Middle frontal gyrus (tissue), 1 donor: ENCODE measurements around the gene MAPKBP1.
"Not testable (repeated sequence)": the region's sequence is repeated elsewhere in the genome, so short reads cannot be mapped to it uniquely, and the experiment has no call there.

ENCODE experiments used
- DNase-seq: peaks from one replicate; pipeline ENCODE4 v3.0.0-alpha.2; 2015; ENCODE audit warnings: low spot score; ENCODE audit errors: extremely low spot score

Gene MAPKBP1

GRCh38 chr15:41774062-41774881, at the start of gene MAPKBP1:
Gene MAPKBP1, plus strand, starts transcription at chr15:41774484. Its CDS starts 792 bp downstream, at chr15:41775276.
- peak; percentile 96 for DNase-seq

GRCh38 chr15:41727143-41727542, 47.1 kb upstream of the MAPKBP1 start:
- no peak for DNase-seq

- DNase-seq: not testable (repeated sequence)
These were observed 46.2 kb upstream of the MAPKBP1 start for GRCh38 chr15:41728061-41728460.

GRCh38 chr15:41730543-41730942, 43.7 kb upstream of the MAPKBP1 start:
- no peak for DNase-seq

GRCh38 chr15:41732483-41732882, 41.8 kb upstream of the MAPKBP1 start:
- no peak for DNase-seq

GRCh38 chr15:41734079-41734478, 40.2 kb upstream of the MAPKBP1 start:
- no peak for DNase-seq

GRCh38 chr15:41735046-41735445, 39.2 kb upstream of the MAPKBP1 start:
- DNase-seq: no peak

- not testable (repeated sequence) for DNase-seq
These were observed 38.8 kb upstream of the MAPKBP1 start for GRCh38 chr15:41735492-41735891.

GRCh38 chr15:41746802-41747201, 27.5 kb upstream of the MAPKBP1 start:
- no peak for DNase-seq

- no peak for DNase-seq
These were observed 18.1 kb upstream of the MAPKBP1 start for GRCh38 chr15:41756198-41756597.

- DNase-seq: peak; percentile 37
These were observed 1.5 kb upstream of the MAPKBP1 start for GRCh38 chr15:41772720-41773331.

- no peak for DNase-seq
These were observed 954 bp upstream of the MAPKBP1 start for GRCh38 chr15:41773332-41773728.

- DNase-seq: no peak
These were observed 589 bp upstream of the MAPKBP1 start for GRCh38 chr15:41773729-41774061.

- no peak for DNase-seq
These were observed 666 bp downstream of the MAPKBP1 start for GRCh38 chr15:41774882-41775417.

GRCh38 chr15:41775651-41776050, 1.4 kb downstream of the MAPKBP1 start:
- DNase-seq: no peak

- DNase-seq: no peak
These were observed 3.2 kb downstream of the MAPKBP1 start for GRCh38 chr15:41777421-41777973.

- DNase-seq: no peak
These were observed 4.2 kb downstream of the MAPKBP1 start for GRCh38 chr15:41778521-41778920.

GRCh38 chr15:41779662-41780157, 5.4 kb downstream of the MAPKBP1 start:
- DNase-seq: no peak

- DNase-seq: no peak
These were observed 6.0 kb downstream of the MAPKBP1 start for GRCh38 chr15:41780266-41780665.

- no peak for DNase-seq
These were observed 6.4 kb downstream of the MAPKBP1 start for GRCh38 chr15:41780727-41781126.

GRCh38 chr15:41782371-41783282, 8.3 kb downstream of the MAPKBP1 start:
- DNase-seq: no peak
